ENCODE results near the gene ZNF784.

Gene ZNF784

DNA sequence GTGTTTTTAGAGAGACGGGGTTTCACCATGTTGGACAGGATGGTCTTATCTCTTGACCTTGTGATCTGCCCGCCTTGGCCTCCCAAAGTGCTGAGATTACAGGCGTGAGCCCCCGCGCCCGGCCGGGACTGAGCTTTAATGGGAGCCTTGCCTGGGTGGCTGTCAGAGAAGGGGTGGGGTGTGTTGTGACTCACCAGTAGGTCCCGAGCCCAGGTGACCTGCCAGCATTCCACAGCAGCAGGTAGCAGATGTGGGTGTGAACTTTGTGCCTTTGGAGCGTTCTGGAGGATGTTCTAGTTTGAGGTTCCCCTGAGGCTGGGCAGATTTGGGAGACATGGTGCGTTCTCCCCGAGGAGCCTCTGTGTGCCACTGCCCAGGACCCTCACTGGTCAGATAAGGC is 43.6 kb upstream of the ZNF784 start:
- TF ChIP-seq POLR2A (IDR thresholded peaks at IDR 0.05; ENCODE audit: low read depth, low read length), result peak; percentile 20; the same call in 1 of the 2 replicates
- no peak for TF ChIP-seq POU2F2 (IDR thresholded peaks at IDR 0.05; ENCODE audit: low read depth, low read length)
- no peak for TF ChIP-seq POLR2AphosphoS5 (IDR thresholded peaks at IDR 0.05; ENCODE audit: low read depth, low read length)
- FAIRE-seq, result no peak
- DNase-seq (ENCODE audit: insufficient read length, low spot score), result no peak

GRCh38 chr19:55667511-55667910 is 43.1 kb upstream of the ZNF784 start:
- FAIRE-seq, result no peak
- TF ChIP-seq POU2F2 (IDR thresholded peaks at IDR 0.05; ENCODE audit: low read depth, low read length) (0 out of 2 replicates have a peak, but pooled peaks have one; percentile 3), PAX5 (IDR thresholded peaks at IDR 0.05; ENCODE audit: insufficient read depth, low read length, severe bottlenecking) (no peak), POLR2A (IDR thresholded peaks at IDR 0.05; ENCODE audit: low read depth, low read length) (no peak)
- no peak for DNase-seq (ENCODE audit: insufficient read length, low spot score)

DNA sequence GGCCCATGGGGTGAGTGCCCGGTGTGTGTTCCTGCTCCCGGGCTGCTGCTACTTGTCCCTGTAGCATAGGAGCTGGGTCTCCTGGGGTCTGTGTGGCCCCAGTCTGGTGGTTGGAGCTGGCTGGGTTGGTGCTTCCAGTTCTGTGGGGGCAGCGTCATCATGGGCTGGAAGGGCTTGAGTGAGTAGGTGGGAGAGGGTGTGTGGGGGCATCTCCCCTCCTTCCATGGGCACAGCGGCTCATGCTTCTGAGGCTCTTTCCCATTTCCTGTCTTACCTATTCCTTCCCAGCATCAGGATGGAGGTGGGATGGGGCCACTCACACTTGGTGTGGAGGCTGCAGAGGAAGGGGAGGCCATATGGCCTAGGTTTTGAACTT is 42.6 kb upstream of the ZNF784 start:
- DNase-seq (ENCODE audit: insufficient read length, low spot score), result no peak
- TF ChIP-seq POLR2A (IDR thresholded peaks at IDR 0.05; ENCODE audit: low read depth, low read length) (no peak), SPI1 (IDR thresholded peaks at IDR 0.05; ENCODE audit: low read depth, low read length) (no peak), POLR2AphosphoS5 (IDR thresholded peaks at IDR 0.05; ENCODE audit: low read depth, low read length) (no peak; the same call in 1 of the 2 replicates), PAX5 (IDR thresholded peaks at IDR 0.05; ENCODE audit: insufficient read depth, low read length, severe bottlenecking) (no peak), TAF1 (IDR thresholded peaks at IDR 0.05; ENCODE audit: low read depth, low read length) (no peak), POU2F2 (IDR thresholded peaks at IDR 0.05; ENCODE audit: low read depth, low read length) (no peak)
- no peak for FAIRE-seq

GRCh38 chr19:55666343-55667005 is 42.1 kb upstream of the ZNF784 start:
- DNase-seq (ENCODE audit: insufficient read length, low spot score) (no peak), FAIRE-seq (no peak)
- TF ChIP-seq TAF1 (IDR thresholded peaks at IDR 0.05; ENCODE audit: low read depth, low read length) (no peak), POLR2A (IDR thresholded peaks at IDR 0.05; ENCODE audit: low read depth, low read length) (no peak), SPI1 (IDR thresholded peaks at IDR 0.05; ENCODE audit: low read depth, low read length) (no peak), POU2F2 (IDR thresholded peaks at IDR 0.05; ENCODE audit: low read depth, low read length) (no peak), PAX5 (IDR thresholded peaks at IDR 0.05; ENCODE audit: insufficient read depth, low read length, severe bottlenecking) (no peak), POLR2AphosphoS5 (IDR thresholded peaks at IDR 0.05; ENCODE audit: low read depth, low read length) (no peak)

- FAIRE-seq, result peak; percentile 5
- TF ChIP-seq POU2F2 (IDR thresholded peaks at IDR 0.05; ENCODE audit: low read depth, low read length) (no peak), TAF1 (IDR thresholded peaks at IDR 0.05; ENCODE audit: low read depth, low read length) (no peak), SPI1 (IDR thresholded peaks at IDR 0.05; ENCODE audit: low read depth, low read length) (no peak), POLR2A (IDR thresholded peaks at IDR 0.05; ENCODE audit: low read depth, low read length) (no peak), POLR2AphosphoS5 (IDR thresholded peaks at IDR 0.05; ENCODE audit: low read depth, low read length) (no peak), PAX5 (IDR thresholded peaks at IDR 0.05; ENCODE audit: insufficient read depth, low read length, severe bottlenecking) (no peak)
- DNase-seq (ENCODE audit: insufficient read length, low spot score), result no peak
Observed at GRCh38 chr19:55663846-55664536, 39.6 kb upstream of the ZNF784 start.

DNA sequence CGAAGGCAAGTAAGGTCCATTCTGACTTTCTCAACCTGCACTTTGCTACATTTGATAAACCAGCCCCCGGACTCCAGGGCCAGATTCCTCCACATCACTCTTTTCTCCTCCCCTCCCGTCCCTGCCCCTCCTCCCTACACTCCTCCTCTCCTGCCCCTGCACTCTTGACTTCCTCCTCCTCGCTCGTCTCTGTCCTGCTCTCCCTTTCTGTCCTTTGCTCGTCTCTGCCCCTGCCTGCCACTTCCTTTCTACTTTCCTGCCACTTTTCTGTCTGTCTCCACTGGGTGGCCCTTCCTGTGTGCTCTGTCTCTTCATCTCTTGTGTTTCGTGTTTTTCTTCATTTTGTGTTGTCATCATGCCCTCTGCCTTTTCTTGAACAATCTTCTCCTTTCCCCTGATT is 37.5 kb upstream of the ZNF784 start:
- no peak for TF ChIP-seq SPI1 (IDR thresholded peaks at IDR 0.05; ENCODE audit: low read depth, low read length)
- TF ChIP-seq POLR2A (IDR thresholded peaks at IDR 0.05; ENCODE audit: low read depth, low read length), result no peak
- no peak for TF ChIP-seq POU2F2 (IDR thresholded peaks at IDR 0.05; ENCODE audit: low read depth, low read length)
- no peak for TF ChIP-seq TAF1 (IDR thresholded peaks at IDR 0.05; ENCODE audit: low read depth, low read length)
- no peak for TF ChIP-seq PAX5 (IDR thresholded peaks at IDR 0.05; ENCODE audit: insufficient read depth, low read length, severe bottlenecking)
- no peak for TF ChIP-seq POLR2AphosphoS5 (IDR thresholded peaks at IDR 0.05; ENCODE audit: low read depth, low read length)
- DNase-seq (ENCODE audit: insufficient read length, low spot score) (no peak), FAIRE-seq (no peak)

GRCh38 chr19:55660991-55661390 is 36.6 kb upstream of the ZNF784 start:
- FAIRE-seq (no peak), DNase-seq (ENCODE audit: insufficient read length, low spot score) (no peak)
- TF ChIP-seq TAF1 (IDR thresholded peaks at IDR 0.05; ENCODE audit: low read depth, low read length), result no peak
- TF ChIP-seq PAX5 (IDR thresholded peaks at IDR 0.05; ENCODE audit: insufficient read depth, low read length, severe bottlenecking), result no peak
- no peak for TF ChIP-seq SPI1 (IDR thresholded peaks at IDR 0.05; ENCODE audit: low read depth, low read length)
- TF ChIP-seq POLR2AphosphoS5 (IDR thresholded peaks at IDR 0.05; ENCODE audit: low read depth, low read length), result no peak

DNA sequence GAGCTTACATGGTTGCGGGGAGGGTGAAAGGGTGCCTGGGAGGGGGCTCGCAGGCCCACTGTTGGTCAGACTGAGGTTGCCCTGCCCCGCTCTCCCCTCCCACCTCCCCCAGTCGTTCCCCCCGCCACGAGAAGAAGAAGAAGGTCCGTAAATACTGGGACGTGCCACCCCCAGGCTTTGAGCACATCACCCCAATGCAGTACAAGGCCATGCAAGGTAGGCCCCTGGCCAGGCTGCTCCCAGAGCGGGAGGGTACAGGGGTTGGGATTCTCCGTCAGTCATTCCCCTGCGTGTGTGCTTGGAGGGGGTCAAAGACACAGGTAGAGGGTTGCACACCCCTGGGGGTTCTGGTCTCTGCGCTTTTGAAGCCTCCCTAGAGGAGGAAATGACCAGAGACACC is 36.0 kb upstream of the ZNF784 start:
- DNase-seq (ENCODE audit: insufficient read length, low spot score) (no peak), FAIRE-seq (no peak)
- TF ChIP-seq TAF1 (IDR thresholded peaks at IDR 0.05; ENCODE audit: low read depth, low read length) (no peak), POLR2A (IDR thresholded peaks at IDR 0.05; ENCODE audit: low read depth, low read length) (no peak), SPI1 (IDR thresholded peaks at IDR 0.05; ENCODE audit: low read depth, low read length) (no peak), POU2F2 (IDR thresholded peaks at IDR 0.05; ENCODE audit: low read depth, low read length) (no peak), POLR2AphosphoS5 (IDR thresholded peaks at IDR 0.05; ENCODE audit: low read depth, low read length) (no peak), PAX5 (IDR thresholded peaks at IDR 0.05; ENCODE audit: insufficient read depth, low read length, severe bottlenecking) (no peak)

DNA sequence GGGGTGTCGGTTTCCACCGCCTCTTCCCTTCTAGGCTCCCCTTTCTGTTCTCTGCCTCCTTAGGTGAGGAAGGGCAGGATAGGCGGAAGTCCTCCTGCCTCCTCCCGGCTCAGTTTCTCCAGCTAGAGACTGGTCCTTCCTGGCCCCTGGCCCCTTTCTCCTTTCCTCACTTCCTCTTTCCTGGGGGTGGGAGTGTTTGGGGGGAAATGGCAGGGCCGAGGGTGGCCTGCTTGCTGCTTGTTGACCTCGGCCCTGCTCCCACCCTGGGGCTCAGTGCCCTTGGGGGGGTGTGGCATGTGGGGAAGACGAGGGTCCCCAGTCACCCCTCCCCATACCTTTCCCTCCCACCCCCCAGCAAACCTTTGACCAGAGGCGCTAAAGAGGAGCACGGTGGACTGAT is 35.5 kb upstream of the ZNF784 start:
- DNase-seq (ENCODE audit: insufficient read length, low spot score), result no peak
- no peak for FAIRE-seq
- peak; percentile 61 for TF ChIP-seq SPI1 (IDR thresholded peaks at IDR 0.05; ENCODE audit: low read depth, low read length)
- no peak for TF ChIP-seq POLR2A (IDR thresholded peaks at IDR 0.05; ENCODE audit: low read depth, low read length)

- no peak for FAIRE-seq
- no peak for DNase-seq (ENCODE audit: insufficient read length, low spot score)
- TF ChIP-seq POLR2A (IDR thresholded peaks at IDR 0.05; ENCODE audit: low read depth, low read length), result no peak
- TF ChIP-seq PAX5 (IDR thresholded peaks at IDR 0.05; ENCODE audit: insufficient read depth, low read length, severe bottlenecking), result no peak
- TF ChIP-seq POU2F2 (IDR thresholded peaks at IDR 0.05; ENCODE audit: low read depth, low read length), result no peak
- TF ChIP-seq TAF1 (IDR thresholded peaks at IDR 0.05; ENCODE audit: low read depth, low read length), result no peak
- no peak for TF ChIP-seq POLR2AphosphoS5 (IDR thresholded peaks at IDR 0.05; ENCODE audit: low read depth, low read length)
- TF ChIP-seq SPI1 (IDR thresholded peaks at IDR 0.05; ENCODE audit: low read depth, low read length), result no peak
Observed at GRCh38 chr19:55658846-55659459, 34.6 kb upstream of the ZNF784 start.
